OCI-LY7 (cell line): ENCODE results near the gene ARHGEF12. TPM values are rescaled to one million over a fixed set of nuclear protein-coding genes. Genes with fewer than 3 reads are reported as not detected.
A peak's percentile ranks its signal among the peaks of the same experiment; 100 is the strongest.

Experiments used
- BruUV-seq: library from RNA; stranded (reverse); fragments of 400-500 nt; replicated peaks from 2 replicates; lab custom pipeline; 2021; lab: Mats Ljungman, UMichigan
- CTCF ChIA-PET: fragments of 300-600 bp; sonication (Branson Sonifier 250); formaldehyde crosslinking; loops from one replicate; lab custom pipeline; 2022; ENCODE audit warnings: antibody characterized with exemption; ENCODE audit not compliant: unreplicated experiment; lab: Charles Lee
- POLR2A ChIA-PET: fragments of 300-600 bp; sonication (Branson Sonifier 250); formaldehyde crosslinking; loops from one replicate; lab custom pipeline; 2022; ENCODE audit warnings: antibody characterized with exemption; lab: Charles Lee
- DNase-seq: peaks from one replicate; pipeline ENCODE4 v3.0.0-alpha.2; 2015; ENCODE audit warnings: low spot score
- H2AFZ ChIP-seq: fragments of 200-600 bp; sonication (generic), shearing (Covaris generic); 2 replicates; pipeline ENCODE4 v1.6.1; 2014; ENCODE audit warnings: mild to moderate bottlenecking, antibody characterized with exemption, low read length, moderate library complexity
- H3K27ac ChIP-seq: fragments of 200-600 bp; sonication (generic); 2 replicates; pipeline ENCODE4 v1.5.1; 2014; ENCODE audit warnings: mixed run types, low read depth, mild to moderate bottlenecking, moderate library complexity, low read length, inconsistent platforms; ENCODE audit not compliant: poor library complexity, severe bottlenecking
- H3K36me3 ChIP-seq: fragments of 200-600 bp; sonication (generic); 2 replicates; pipeline ENCODE4 v1.6.1; 2014; ENCODE audit warnings: mild to moderate bottlenecking, antibody characterized with exemption, low read length, moderate library complexity, mixed read lengths; ENCODE audit not compliant: insufficient read depth
- H3K4me1 ChIP-seq: fragments of 200-600 bp; sonication (generic); 2 replicates; pipeline ENCODE4 v1.5.1; 2014; ENCODE audit warnings: mild to moderate bottlenecking, low read length; ENCODE audit not compliant: insufficient read depth, poor library complexity, severe bottlenecking
- H3K4me2 ChIP-seq: fragments of 200-600 bp; sonication (generic); 2 replicates; pipeline ENCODE4 v1.6.1; 2014; ENCODE audit warnings: mild to moderate bottlenecking, low read length
- H3K4me3 ChIP-seq: fragments of 200-600 bp; sonication (generic); 2 replicates; pipeline ENCODE4 v1.5.1; 2014; ENCODE audit warnings: mild to moderate bottlenecking, low read depth, low read length; ENCODE audit not compliant: poor library complexity, severe bottlenecking
- H3K79me2 ChIP-seq: fragments of 200-600 bp; sonication (generic); 2 replicates; pipeline ENCODE4 v1.6.1; 2016; ENCODE audit warnings: low read depth, mild to moderate bottlenecking, low read length, moderate library complexity, mixed read lengths; ENCODE audit not compliant: insufficient read depth
- H3K9me2 ChIP-seq: fragments of 200-600 bp; sonication (generic); 2 replicates; pipeline ENCODE4 v1.6.1; 2016; ENCODE audit warnings: mild to moderate bottlenecking, low read length, mixed read lengths; ENCODE audit not compliant: insufficient read depth
- H3K9me3 ChIP-seq: fragments of 200-600 bp; sonication (generic); 2 replicates; pipeline ENCODE4 v1.6.1; 2014; ENCODE audit warnings: mild to moderate bottlenecking, mixed run types, low read length, mixed read lengths
- H4K20me1 ChIP-seq: fragments of 200-600 bp; sonication (generic); 2 replicates; pipeline ENCODE4 v1.6.1; 2014; ENCODE audit warnings: mild to moderate bottlenecking, antibody characterized with exemption, low read length, moderate library complexity, mixed read lengths; ENCODE audit not compliant: insufficient read depth
- EZH2phosphoT487 ChIP-seq: fragments of 200-600 bp; sonication (generic); IDR thresholded peaks from 2 replicates; pipeline ENCODE4 v1.6.1; 2018; ENCODE audit warnings: low read depth, borderline replicate concordance, mild to moderate bottlenecking, mixed run types, antibody characterized with exemption, low read length, moderate library complexity, mixed read lengths
- intact Hi-C: fragments of 100-400 bp; cut with micrococcal nuclease; formaldehyde crosslinking; loops from one replicate; pipeline ENCODE4 v1.10.0; 2022; ENCODE audit not compliant: unreplicated experiment
- total RNA-seq, 2 experiments: library from RNA; depleted of rRNA in 1 of 2; stranded (reverse); fragments of >200 nt in 1 of 2; shearing (Covaris generic) in 1 of 2; gene quantifications; 2 replicates each; pipeline ENCODE4 v1.2.3, GENCODE V29; 2014 to 2022
- TF ChIP-seq, protein P1 (sequence below): fragments of 200-600 bp; sonication (generic); conservative IDR thresholded peaks from 2 replicates; pipeline ENCODE4 v1.5.1; 2014; ENCODE audit warnings: mild to moderate bottlenecking, antibody characterized with exemption, low read length, moderate library complexity, mixed read lengths

Gene ARHGEF12
- total RNA-seq, 2 experiments from 2014 or later = 16.1 to 31.8 TPM

DNA sequence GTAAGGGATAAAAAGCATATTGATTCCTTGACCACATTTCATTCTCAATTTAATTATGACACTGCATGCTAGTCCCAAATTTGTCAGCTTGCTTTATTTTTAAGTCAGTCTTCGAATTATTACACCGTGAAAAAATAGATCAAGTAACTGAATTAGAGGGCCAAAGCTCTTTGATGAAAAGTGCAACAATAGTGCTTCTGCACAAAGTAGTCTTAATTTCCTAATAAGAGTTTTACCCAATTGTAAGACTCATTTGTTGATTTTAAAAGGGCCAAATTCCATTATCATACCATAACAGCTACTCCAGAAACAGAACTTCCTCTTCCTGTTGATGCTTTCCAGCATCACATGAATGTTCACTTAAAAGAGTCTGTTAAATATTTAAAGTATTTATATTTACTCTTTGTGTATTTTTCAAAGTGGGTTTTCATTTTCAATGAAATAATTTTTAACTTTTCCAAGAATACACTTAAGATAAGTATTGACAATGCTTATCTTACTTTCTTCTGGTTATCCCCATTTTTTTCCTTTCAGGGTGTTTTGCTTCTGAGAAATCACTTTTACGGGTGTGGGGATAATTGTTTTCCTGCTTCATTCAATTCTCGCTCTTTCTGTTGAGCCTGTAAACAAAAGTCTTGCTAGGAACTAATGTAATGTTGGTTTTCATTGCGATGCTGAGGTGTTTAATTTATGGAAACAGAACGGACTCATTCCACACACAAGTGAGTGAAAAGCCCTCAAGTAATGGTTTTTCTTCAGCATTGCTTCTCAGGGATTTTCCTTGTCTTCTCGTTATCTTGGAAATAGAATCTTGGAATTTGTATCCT lies 2.1 kb downstream of the ARHGEF12 start:
- no TSS peak for BruUV-seq
- intact Hi-C loops = loop anchor here (5.0 to 10.0 kb wide), 3 partner anchors 164 to 346 kb away; no protein-coding TSS in a partner anchor
- Histone ChIP-seq H3K4me3 (peak overlapping the region; percentile 79), H3K36me3 (no peaks in the 10 kb centered on the region; the same call in 1 of the 2 replicates), H3K27ac (no peak overlapping the region), H3K9me3 (peaks cover 9% of the 10 kb centered on the region), H3K79me2 (peaks cover 36% of the 10 kb centered on the region; the same call in 1 of the 2 replicates), H3K4me1 (peaks cover 34% of the 10 kb centered on the region), H4K20me1 (peaks cover 36% of the 10 kb centered on the region), H3K9me2 (no peaks in the 10 kb centered on the region), H3K4me2 (peak overlapping the region; percentile 91), H2AFZ (no peak overlapping the region)
- TF ChIP-seq EZH2phosphoT487 = no peak
- TF ChIP-seq, protein P1, sequence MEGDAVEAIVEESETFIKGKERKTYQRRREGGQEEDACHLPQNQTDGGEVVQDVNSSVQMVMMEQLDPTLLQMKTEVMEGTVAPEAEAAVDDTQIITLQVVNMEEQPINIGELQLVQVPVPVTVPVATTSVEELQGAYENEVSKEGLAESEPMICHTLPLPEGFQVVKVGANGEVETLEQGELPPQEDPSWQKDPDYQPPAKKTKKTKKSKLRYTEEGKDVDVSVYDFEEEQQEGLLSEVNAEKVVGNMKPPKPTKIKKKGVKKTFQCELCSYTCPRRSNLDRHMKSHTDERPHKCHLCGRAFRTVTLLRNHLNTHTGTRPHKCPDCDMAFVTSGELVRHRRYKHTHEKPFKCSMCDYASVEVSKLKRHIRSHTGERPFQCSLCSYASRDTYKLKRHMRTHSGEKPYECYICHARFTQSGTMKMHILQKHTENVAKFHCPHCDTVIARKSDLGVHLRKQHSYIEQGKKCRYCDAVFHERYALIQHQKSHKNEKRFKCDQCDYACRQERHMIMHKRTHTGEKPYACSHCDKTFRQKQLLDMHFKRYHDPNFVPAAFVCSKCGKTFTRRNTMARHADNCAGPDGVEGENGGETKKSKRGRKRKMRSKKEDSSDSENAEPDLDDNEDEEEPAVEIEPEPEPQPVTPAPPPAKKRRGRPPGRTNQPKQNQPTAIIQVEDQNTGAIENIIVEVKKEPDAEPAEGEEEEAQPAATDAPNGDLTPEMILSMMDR = no peak
- CTCF ChIA-PET = interaction anchor here (0.5 kb wide), 1 partner anchor 575 kb away, joined by 3 read pairs; no protein-coding TSS in a partner anchor
- POLR2A ChIA-PET = interaction anchor here (0.6 to 0.9 kb wide), 2 partner anchors 34 to 92 kb away, joined by 3 read pairs; no protein-coding TSS in a partner anchor
- no peak for DNase-seq

DNA sequence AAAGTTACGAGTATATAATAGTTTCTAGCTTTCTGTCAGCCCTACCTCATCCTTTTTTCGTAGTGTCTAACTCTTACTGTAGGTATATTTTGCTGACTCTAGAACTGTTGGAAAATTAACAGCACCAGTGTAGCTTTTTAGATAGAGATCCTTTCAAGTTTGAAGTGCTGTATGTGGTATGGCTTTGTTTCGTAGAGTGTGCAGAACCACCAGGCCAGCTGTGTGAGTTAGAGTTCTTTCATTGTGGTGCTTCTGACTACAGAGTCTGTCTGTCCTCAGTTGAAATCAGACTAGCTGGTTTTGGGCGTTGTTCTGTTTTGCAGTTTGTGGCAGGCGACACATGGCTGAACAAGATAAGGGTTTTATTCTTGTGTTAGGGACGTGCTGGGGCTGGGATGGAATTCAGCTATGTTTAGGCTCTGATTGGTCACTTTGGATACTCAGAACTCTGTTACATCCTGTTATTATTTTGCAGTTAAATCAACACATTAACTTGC lies 3.2 kb downstream of the ARHGEF12 start:
- BruUV-seq = no TSS peak

More for the DNA sequence above, 3.2 kb downstream of the ARHGEF12 start:
- Histone ChIP-seq H4K20me1 (peaks cover 42% of the 10 kb centered on the region), H3K9me3 (peaks cover 9% of the 10 kb centered on the region), H3K27ac (no peak overlapping the region), H3K4me1 (peaks cover 42% of the 10 kb centered on the region), H3K9me2 (no peaks in the 10 kb centered on the region), H3K4me3 (no peak overlapping the region), H3K4me2 (peak overlapping the region; percentile 91; the same call in 1 of the 2 replicates), H2AFZ (no peak overlapping the region), H3K36me3 (no peaks in the 10 kb centered on the region; the same call in 1 of the 2 replicates), H3K79me2 (peaks cover 41% of the 10 kb centered on the region; the same call in 1 of the 2 replicates)
- TF ChIP-seq EZH2phosphoT487 = no peak
- TF ChIP-seq, protein P1 = no peak
- CTCF ChIA-PET = interaction anchor here (0.7 kb wide), 1 partner anchor 163 kb away, joined by 3 read pairs; no protein-coding TSS in a partner anchor
- DNase-seq = no peak
- POLR2A ChIA-PET = interaction anchor here (1.5 kb wide), 1 partner anchor 51 kb away, joined by 3 read pairs; no protein-coding TSS in a partner anchor
- intact Hi-C loops = loop anchor here (5.0 to 10.0 kb wide), 3 partner anchors 163 to 345 kb away; no protein-coding TSS in a partner anchor
